GM23248 (cell line): ENCODE results near the gene COL28A1. TPM values are rescaled to one million over a fixed set of nuclear protein-coding genes. Genes with fewer than 3 reads are reported as not detected.

Experiments used
- DNase-seq: peaks from one replicate; pipeline ENCODE4 v3.0.0-alpha.2; 2015
- H2AFZ ChIP-seq: fragments of 200-600 bp; sonication (generic); 2 replicates; pipeline ENCODE4 v1.6.1; 2016; ENCODE audit warnings: antibody characterized with exemption
- H3F3A ChIP-seq: fragments of 200-600 bp; sonication (generic); 2 replicates; pipeline ENCODE4 v1.6.1; 2016; ENCODE audit warnings: mild to moderate bottlenecking, antibody characterized with exemption, mixed run types; ENCODE audit not compliant: insufficient read depth
- H3K27ac ChIP-seq: fragments of 200-600 bp; sonication (generic); 2 replicates; pipeline ENCODE4 v1.5.1; 2016; ENCODE audit warnings: mild to moderate bottlenecking
- H3K27me3 ChIP-seq: fragments of 200-600 bp; sonication (generic); replicated peaks from 2 replicates; pipeline ENCODE4 v1.6.1; 2016; ENCODE audit warnings: mild to moderate bottlenecking; ENCODE audit not compliant: insufficient read depth
- H3K36me3 ChIP-seq: fragments of 200-600 bp; sonication (generic); 2 replicates; pipeline ENCODE4 v1.6.1; 2016; ENCODE audit warnings: low read depth, mild to moderate bottlenecking
- H3K4me1 ChIP-seq: fragments of 200-600 bp; sonication (generic); 2 replicates; pipeline ENCODE4 v1.6.1; 2016; ENCODE audit warnings: mild to moderate bottlenecking; ENCODE audit not compliant: insufficient read depth
- H3K4me2 ChIP-seq: fragments of 200-600 bp; sonication (generic); one replicate; pipeline ENCODE4 v1.6.1; 2016; ENCODE audit warnings: mild to moderate bottlenecking; ENCODE audit not compliant: unreplicated experiment
- H3K4me3 ChIP-seq: fragments of 200-600 bp; sonication (generic); 2 replicates; pipeline ENCODE4 v1.5.1; 2016; ENCODE audit warnings: mild to moderate bottlenecking
- H3K79me2 ChIP-seq: fragments of 200-600 bp; sonication (generic); 2 replicates; pipeline ENCODE4 v1.6.1; 2016; ENCODE audit warnings: mild to moderate bottlenecking; ENCODE audit not compliant: insufficient read depth
- H3K9ac ChIP-seq: fragments of 200-600 bp; sonication (generic); 2 replicates; pipeline ENCODE4 v1.6.1; 2016; ENCODE audit warnings: mild to moderate bottlenecking
- H3K9me2 ChIP-seq: fragments of 200-600 bp; sonication (generic); 2 replicates; pipeline ENCODE4 v1.6.1; 2016; ENCODE audit warnings: mixed run types, mild to moderate bottlenecking, moderate library complexity; ENCODE audit not compliant: insufficient read depth
- H3K9me3 ChIP-seq: fragments of 200-600 bp; sonication (generic); one replicate; pipeline ENCODE4 v1.6.1; 2017; ENCODE audit warnings: low read depth
- H4K20me1 ChIP-seq: fragments of 200-600 bp; sonication (generic); 2 replicates; pipeline ENCODE4 v1.6.0; 2016; ENCODE audit not compliant: insufficient read depth
- EZH2 ChIP-seq: fragments of 200-600 bp; sonication (generic); IDR thresholded peaks from 2 replicates; pipeline ENCODE4 v1.6.1; 2018; ENCODE audit warnings: antibody characterized with exemption, mild to moderate bottlenecking; ENCODE audit not compliant: insufficient read depth, poor library complexity, severe bottlenecking
- EZH2phosphoT487 ChIP-seq: fragments of 200-600 bp; sonication (generic); IDR thresholded peaks from 2 replicates; pipeline ENCODE4 v1.6.1; 2018; ENCODE audit warnings: antibody characterized with exemption, moderate library complexity, mild to moderate bottlenecking, low read depth; ENCODE audit not compliant: insufficient read depth
- WGBS, 2 experiments: methylation state at CpG; one replicate each; pipeline ENCODE4 v1.1.6; 2015 to 2017; ENCODE audit warnings: low lambda C conversion rate in 2 of 2, low coverage in 1 of 2; ENCODE audit errors: missing lambda C conversion rate in 2 of 2; 5-methylcytosine and 5-hydroxymethylcytosine counted together
- in situ Hi-C: fragments of 300-500 bp; cut with MboI; formaldehyde crosslinking; loops from 2 replicates; pipeline ENCODE4 v1.15.0; 2020
- polyA plus RNA-seq: library from polyadenylated mRNA; unstranded; fragments of >200 nt; fragmentation: Nextera tagmentation; extraction: Ambion mirVana; gene quantifications from 2 replicates; pipeline ENCODE4 v1.2.1, GENCODE V29; 2016
- total RNA-seq: library from RNA; depleted of rRNA; stranded (reverse); fragments of >200 nt; shearing (Covaris generic); gene quantifications from 2 replicates; pipeline ENCODE4 v1.2.3, GENCODE V29; 2014

The COL28A1 gene
- total and polyA plus RNA-seq, 2 experiments from 2014 or later, result not detected

GRCh38 chr7:7504910-7505704, 30.6 kb downstream of the COL28A1 start:
- Histone ChIP-seq H3K79me2 (no peaks in the 10 kb centered on the region), H3K4me3 (no peak overlapping the region), H3K4me2 (no peak overlapping the region), H2AFZ (peak overlapping the region; percentile 24; the same call in 1 of the 2 replicates), H3K27me3 (no peaks in the 10 kb centered on the region), H4K20me1 (no peaks in the 10 kb centered on the region), H3F3A (peaks cover 8% of the 10 kb centered on the region; the same call in 1 of the 2 replicates), H3K36me3 (no peaks in the 10 kb centered on the region), H3K9me3 (no peaks in the 10 kb centered on the region), H3K27ac (no peak overlapping the region), H3K9me2 (no peaks in the 10 kb centered on the region), H3K4me1 (peaks cover 17% of the 10 kb centered on the region), H3K9ac (no peak overlapping the region)
- TF ChIP-seq EZH2, result no peak
- no peak for TF ChIP-seq EZH2phosphoT487
- in situ Hi-C loops, result no loop called here
- DNase-seq, result no peak
- 26 to 45% methylated on average over 3 of the region's 3 CpGs for WGBS, 2 experiments

- WGBS, 2 experiments, result 76 to 90% methylated on average over 2 of the region's 2 CpGs
- in situ Hi-C loops, result no loop called here
Observed at GRCh38 chr7:7499892-7500291, 35.8 kb downstream of the COL28A1 start.

GRCh38 chr7:7498856-7499255, 36.8 kb downstream of the COL28A1 start:
- no peak for DNase-seq
- no peaks in the 10 kb centered on the region for H3K27me3 ChIP-seq
- no peak overlapping the region for H3K27ac ChIP-seq
- H3K9ac ChIP-seq, result no peak overlapping the region
- H3K36me3 ChIP-seq, result no peaks in the 10 kb centered on the region
- H3K9me2 ChIP-seq, result no peaks in the 10 kb centered on the region
- H3K4me3 ChIP-seq, result no peak overlapping the region
- H2AFZ ChIP-seq, result no peak overlapping the region
- peaks cover 7% of the 10 kb centered on the region for H3K4me1 ChIP-seq
- H3K4me2 ChIP-seq, result no peak overlapping the region
- peaks cover 8% of the 10 kb centered on the region; the same call in 1 of the 2 replicates for H3F3A ChIP-seq
- TF ChIP-seq EZH2phosphoT487 (no peak), EZH2 (no peak)
- H3K9me3 ChIP-seq, result no peaks in the 10 kb centered on the region
- WGBS, 2 experiments, result 59 to 65% methylated on average over 6 of the region's 6 CpGs
- in situ Hi-C loops, result no loop called here
- no peaks in the 10 kb centered on the region for H4K20me1 ChIP-seq
- no peaks in the 10 kb centered on the region for H3K79me2 ChIP-seq

More at GRCh38 chr7:7499892-7500291, 35.8 kb downstream of the COL28A1 start:
- Histone ChIP-seq H4K20me1 (no peaks in the 10 kb centered on the region), H3K9ac (no peak overlapping the region), H3K27ac (no peak overlapping the region), H3K4me2 (no peak overlapping the region), H3F3A (peaks cover 8% of the 10 kb centered on the region; the same call in 1 of the 2 replicates), H3K79me2 (no peaks in the 10 kb centered on the region), H3K36me3 (no peaks in the 10 kb centered on the region), H3K27me3 (no peaks in the 10 kb centered on the region), H3K9me3 (no peaks in the 10 kb centered on the region), H3K4me1 (peaks cover 7% of the 10 kb centered on the region), H2AFZ (no peak overlapping the region), H3K9me2 (no peaks in the 10 kb centered on the region), H3K4me3 (no peak overlapping the region)
- no peak for TF ChIP-seq EZH2
- DNase-seq, result no peak

GRCh38 chr7:7496311-7496710, 39.4 kb downstream of the COL28A1 start:
- H3K27me3 ChIP-seq, result no peaks in the 10 kb centered on the region
- no peak overlapping the region for H3K9ac ChIP-seq
- H3K4me1 ChIP-seq, result peaks cover 22% of the 10 kb centered on the region
- H3K4me2 ChIP-seq, result no peak overlapping the region
- peaks cover 15% of the 10 kb centered on the region for H3F3A ChIP-seq
- H4K20me1 ChIP-seq, result no peaks in the 10 kb centered on the region
- H3K27ac ChIP-seq, result no peak overlapping the region
- H3K4me3 ChIP-seq, result no peak overlapping the region
- DNase-seq, result no peak
- no peaks in the 10 kb centered on the region for H3K79me2 ChIP-seq
- H3K9me2 ChIP-seq, result no peaks in the 10 kb centered on the region
- no peaks in the 10 kb centered on the region for H3K36me3 ChIP-seq
- TF ChIP-seq EZH2phosphoT487 (no peak), EZH2 (no peak)
- H2AFZ ChIP-seq, result no peak overlapping the region
- in situ Hi-C loops, result no loop called here
- H3K9me3 ChIP-seq, result no peaks in the 10 kb centered on the region
- 64 to 68% methylated on average over 2 of the region's 2 CpGs for WGBS, 2 experiments
